SK-N-SH (cell line): Measurements from ENCODE around the gene FRZB. TPM values are rescaled to one million over a fixed set of nuclear protein-coding genes. Genes with fewer than 3 reads are reported as not detected.

ENCODE experiments used
- CTCF ChIA-PET: fragments of 300-600, 350-600 bp; formaldehyde crosslinking; extraction: SDS; loops from one replicate; lab custom pipeline; 2021; lab: Yijun Ruan, JAX
- POLR2A ChIA-PET: fragments of 350-600 bp; sonication (Branson Sonifier 250); formaldehyde crosslinking; extraction: SDS; loops from one replicate; lab custom pipeline; 2020; ENCODE audit warnings: antibody characterized with exemption, inconsistent platforms; lab: Yijun Ruan, JAX
- DNase-seq: peaks from one replicate; pipeline ENCODE4 v3.0.0; 2012
- H2AFZ ChIP-seq: fragments of 200-600 bp; sonication (generic); 2 replicates; pipeline ENCODE4 v1.8.1; 2016; ENCODE audit warnings: antibody characterized with exemption, mild to moderate bottlenecking, low read depth
- H3F3A ChIP-seq: fragments of 200-600 bp; sonication (generic); replicated peaks from 2 replicates; pipeline ENCODE3; 2016; ENCODE audit warnings: antibody characterized with exemption, mild to moderate bottlenecking; ENCODE audit not compliant: insufficient read depth
- H3K27ac ChIP-seq, 2 experiments: fragments of 200-500 bp in 1 of 2; fragments of 200-600 bp in 1 of 2; sonication (Bioruptor generic) in 1 of 2; sonication (generic), shearing (Covaris generic) in 1 of 2; 2 replicates each; pipeline versions ENCODE4 v1.5.1 to v1.6.1; 2014 to 2016; ENCODE audit warnings: low read depth in 2 of 2, inconsistent platforms in 1 of 2, low read length in 1 of 2, mild to moderate bottlenecking in 1 of 2, mixed read lengths in 1 of 2
- H3K27me3 ChIP-seq: fragments of 200-600 bp; sonication (generic), shearing (Covaris generic); 2 replicates; pipeline ENCODE4 v1.6.1; 2016; ENCODE audit warnings: mixed run types; ENCODE audit not compliant: insufficient read depth
- H3K36me3 ChIP-seq, 2 experiments: fragments of 200-500 bp in 1 of 2; fragments of 200-600 bp in 1 of 2; sonication (Bioruptor generic) in 1 of 2; sonication (generic) in 1 of 2; replicated peaks in 1 of 2; 2 replicates each; pipeline versions ENCODE3 to v1.5.1; 2014 to 2016; ENCODE audit warnings: low read length in 1 of 2, mild to moderate bottlenecking in 1 of 2; ENCODE audit not compliant: insufficient read depth in 2 of 2, control insufficient read depth in 1 of 2
- H3K4me1 ChIP-seq, 2 experiments: fragments of 200-500 bp in 1 of 2; fragments of 200-600 bp in 1 of 2; sonication (Bioruptor generic) in 1 of 2; sonication (generic), shearing (Covaris generic) in 1 of 2; 2 replicates each; pipeline versions ENCODE4 v1.5.1 to v1.6.1; 2014 to 2016; ENCODE audit warnings: low read depth in 1 of 2, low read length in 1 of 2, mixed run types in 1 of 2; ENCODE audit not compliant: insufficient read depth in 2 of 2, control insufficient read depth in 1 of 2
- H3K4me2 ChIP-seq: fragments of 200-600 bp; sonication (generic), shearing (Covaris generic); 2 replicates; pipeline ENCODE4 v1.6.1; 2017; ENCODE audit warnings: mixed run types
- H3K4me3 ChIP-seq, 2 experiments: fragments of 200-500 bp in 1 of 2; fragments of 200-600 bp in 1 of 2; sonication (Bioruptor generic) in 1 of 2; sonication (generic), shearing (Covaris generic) in 1 of 2; 2 replicates each; pipeline versions ENCODE4 v1.5.1 to v1.8.1; 2014 to 2016; ENCODE audit warnings: low read depth in 2 of 2, inconsistent platforms in 1 of 2, low read length in 1 of 2, mild to moderate bottlenecking in 1 of 2, mixed read lengths in 1 of 2, moderate library complexity in 1 of 2
- H3K79me2 ChIP-seq: fragments of 200-600 bp; sonication (generic); 2 replicates; pipeline ENCODE4 v1.8.1; 2017; ENCODE audit warnings: mild to moderate bottlenecking; ENCODE audit not compliant: insufficient read depth
- H3K9ac ChIP-seq: fragments of 200-600 bp; sonication (generic); 2 replicates; pipeline ENCODE4 v1.6.1; 2017; ENCODE audit warnings: mixed run types
- H3K9me2 ChIP-seq: fragments of 200-600 bp; sonication (generic); 2 replicates; pipeline ENCODE4 v1.6.1; 2017; ENCODE audit warnings: mixed run types
- H3K9me3 ChIP-seq: fragments of 200-600 bp; sonication (generic); 2 replicates; pipeline ENCODE4 v1.6.1; 2017; ENCODE audit warnings: mixed run types, mild to moderate bottlenecking, moderate library complexity
- H4K20me1 ChIP-seq: fragments of 200-600 bp; sonication (generic); 2 replicates; pipeline ENCODE4 v1.6.1; 2017; ENCODE audit warnings: mild to moderate bottlenecking, mixed run types; ENCODE audit not compliant: insufficient read depth
- ELF1 ChIP-seq: IDR thresholded peaks from 2 replicates; pipeline ENCODE4 v1.4.0; 2012
- EP300 ChIP-seq, 2 experiments: IDR thresholded peaks; 2 replicates each; pipeline versions ENCODE4 v1.4.0 to v1.6.1; 2012; ENCODE audit warnings: borderline replicate concordance in 1 of 2, low read depth in 1 of 2, low read length in 1 of 2
- FOXJ3 ChIP-seq: sonication (generic); formaldehyde crosslinking; IDR thresholded peaks from 2 replicates; pipeline ENCODE4 v1.5.1; 2020; ENCODE audit warnings: mild to moderate bottlenecking, missing genetic modification reagents
- FOXM1 ChIP-seq: IDR thresholded peaks from 2 replicates; pipeline ENCODE4 v1.4.0; 2012; ENCODE audit warnings: low read depth, mild to moderate bottlenecking
- GABPA ChIP-seq: IDR thresholded peaks from 2 replicates; pipeline ENCODE4 v1.4.0; 2012; ENCODE audit warnings: low read depth, mild to moderate bottlenecking
- GATA2 ChIP-seq: sonication (generic); formaldehyde crosslinking; IDR thresholded peaks from 2 replicates; pipeline ENCODE4 v1.5.0; 2020; ENCODE audit warnings: mild to moderate bottlenecking, missing genetic modification reagents
- MXI1 ChIP-seq: IDR thresholded peaks from 2 replicates; pipeline ENCODE4 v1.6.1; 2012; ENCODE audit warnings: mild to moderate bottlenecking, low read depth, low read length, improper control_type of control experiment
- NRF1 ChIP-seq: IDR thresholded peaks from 2 replicates; pipeline ENCODE4 v1.6.1; 2012; ENCODE audit warnings: low read depth, mild to moderate bottlenecking, low read length
- POLR2AphosphoS5 ChIP-seq: IDR thresholded peaks from 2 replicates; pipeline ENCODE4 v1.6.1; 2012; ENCODE audit warnings: low read depth, low read length
- RFX5 ChIP-seq: IDR thresholded peaks from 2 replicates; pipeline ENCODE4 v1.6.1; 2012; ENCODE audit warnings: mild to moderate bottlenecking, improper control_type of control experiment, low read length
- SIN3A ChIP-seq: IDR thresholded peaks from 2 replicates; pipeline ENCODE4 v1.6.1; 2012; ENCODE audit warnings: low read depth, mild to moderate bottlenecking, low read length, moderate library complexity, borderline replicate concordance
- SMC3 ChIP-seq: IDR thresholded peaks from 2 replicates; pipeline ENCODE4 v1.6.1; 2012; ENCODE audit warnings: low read depth, low read length, improper control_type of control experiment
- YY1 ChIP-seq: IDR thresholded peaks from 2 replicates; pipeline ENCODE4 v1.4.0; 2012; ENCODE audit warnings: low read depth, mild to moderate bottlenecking
- WGBS: methylation state at CpG from one replicate; pipeline ENCODE4 v1.1.6; 2017; ENCODE audit warnings: low lambda C conversion rate; 5-methylcytosine and 5-hydroxymethylcytosine counted together
- polyA plus RNA-seq, 3 experiments: library from polyadenylated mRNA; depleted of rRNA; stranded (reverse); fragments of >200 nt; gene quantifications; 2 replicates each; pipeline ENCODE4 v1.2.3, GENCODE V29; 2012
- TF ChIP-seq, protein P1 (sequence below): IDR thresholded peaks from 2 replicates; pipeline ENCODE4 v1.4.0; 2012; ENCODE audit warnings: low read depth
- TF ChIP-seq, protein P2 (sequence below): IDR thresholded peaks from 2 replicates; pipeline ENCODE4; 2012
- TF ChIP-seq, protein P3 (sequence below): fragments of 150-350 bp; IDR thresholded peaks from 2 replicates; pipeline ENCODE4 v1.6.1; 2016; ENCODE audit warnings: mild to moderate bottlenecking, low read depth, low read length
- TF ChIP-seq, protein P4 (sequence below): fragments of 200-600 bp; sonication (generic); IDR thresholded peaks from 2 replicates; pipeline ENCODE4 v1.6.1; 2017; ENCODE audit warnings: antibody characterized with exemption, mild to moderate bottlenecking, moderate library complexity

The FRZB gene
- polyA plus RNA-seq, 1 of the 3 experiments (the other 2 are of a cell fraction) = 3.5 TPM

DNA sequence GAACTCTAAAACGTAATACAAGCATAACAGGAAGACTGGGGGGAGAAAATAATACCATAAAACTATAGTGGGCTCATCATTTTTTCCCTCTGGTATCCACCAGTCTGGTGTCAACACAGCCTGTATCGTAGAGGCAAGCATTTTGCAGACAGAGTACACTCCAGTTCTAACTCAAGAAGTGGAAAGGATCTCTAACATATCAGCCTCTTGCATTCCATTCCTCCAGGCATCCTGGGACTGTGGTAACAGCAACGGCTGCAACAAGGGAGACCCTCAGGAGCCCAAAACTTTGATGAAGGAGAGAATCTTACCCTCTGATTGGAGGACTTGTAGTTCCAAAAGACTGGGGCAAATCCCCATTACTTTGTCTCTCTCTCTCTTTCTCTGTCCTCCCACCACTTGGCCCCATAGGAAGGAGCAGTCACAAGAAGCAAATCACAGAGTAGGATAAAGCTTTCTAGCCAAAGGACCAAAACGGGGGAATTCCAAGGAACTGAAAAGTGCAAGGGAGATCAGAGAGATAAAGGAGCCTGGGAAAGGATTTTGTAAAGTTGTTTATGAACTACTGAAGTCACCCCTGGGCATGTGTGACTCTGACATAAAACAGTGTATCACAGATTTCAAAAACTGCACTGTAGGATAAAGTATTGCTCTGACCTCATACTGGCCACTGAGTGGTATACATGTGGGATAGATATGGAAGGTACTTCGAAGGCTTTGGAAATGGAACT, 11.9 kb downstream of the FRZB start:
- peaks cover 25% of the 10 kb centered on the region for H3F3A ChIP-seq
- no peak overlapping the region for H3K27ac ChIP-seq
- CTCF ChIA-PET = no interaction called here
- H3K9me2 ChIP-seq = no peaks in the 10 kb centered on the region
- no peak for DNase-seq
- H3K4me2 ChIP-seq = no peak overlapping the region
- no peaks in the 10 kb centered on the region for H3K36me3 ChIP-seq
- no peak overlapping the region for H2AFZ ChIP-seq
- POLR2A ChIA-PET = no interaction called here
- peaks cover 3 to 10% of the 10 kb centered on the region in 2 experiments; a peak in 3 of 4 replicates for H3K4me1 ChIP-seq
- TF ChIP-seq, protein P1, sequence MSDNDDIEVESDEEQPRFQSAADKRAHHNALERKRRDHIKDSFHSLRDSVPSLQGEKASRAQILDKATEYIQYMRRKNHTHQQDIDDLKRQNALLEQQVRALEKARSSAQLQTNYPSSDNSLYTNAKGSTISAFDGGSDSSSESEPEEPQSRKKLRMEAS = no peak
- TF ChIP-seq, protein P2, sequence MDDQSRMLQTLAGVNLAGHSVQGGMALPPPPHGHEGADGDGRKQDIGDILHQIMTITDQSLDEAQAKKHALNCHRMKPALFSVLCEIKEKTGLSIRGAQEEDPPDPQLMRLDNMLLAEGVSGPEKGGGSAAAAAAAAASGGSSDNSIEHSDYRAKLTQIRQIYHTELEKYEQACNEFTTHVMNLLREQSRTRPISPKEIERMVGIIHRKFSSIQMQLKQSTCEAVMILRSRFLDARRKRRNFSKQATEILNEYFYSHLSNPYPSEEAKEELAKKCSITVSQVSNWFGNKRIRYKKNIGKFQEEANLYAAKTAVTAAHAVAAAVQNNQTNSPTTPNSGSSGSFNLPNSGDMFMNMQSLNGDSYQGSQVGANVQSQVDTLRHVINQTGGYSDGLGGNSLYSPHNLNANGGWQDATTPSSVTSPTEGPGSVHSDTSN = no peak
- no peak for TF ChIP-seq MXI1
- no peak for TF ChIP-seq RFX5
- TF ChIP-seq NRF1 = no peak
- TF ChIP-seq POLR2AphosphoS5 = no peak
- no peak for TF ChIP-seq FOXJ3 (CRISPR knock-in tag)
- no peak for TF ChIP-seq SMC3
- no peak for TF ChIP-seq EP300 (IDR thresholded peaks at IDR 0.05; ENCODE audit: borderline replicate concordance in 1 of 2, low read depth in 1 of 2, low read length in 1 of 2)
- no peak for TF ChIP-seq GABPA
- no peak for TF ChIP-seq FOXM1
- TF ChIP-seq ELF1 = no peak
- TF ChIP-seq, protein P3, sequence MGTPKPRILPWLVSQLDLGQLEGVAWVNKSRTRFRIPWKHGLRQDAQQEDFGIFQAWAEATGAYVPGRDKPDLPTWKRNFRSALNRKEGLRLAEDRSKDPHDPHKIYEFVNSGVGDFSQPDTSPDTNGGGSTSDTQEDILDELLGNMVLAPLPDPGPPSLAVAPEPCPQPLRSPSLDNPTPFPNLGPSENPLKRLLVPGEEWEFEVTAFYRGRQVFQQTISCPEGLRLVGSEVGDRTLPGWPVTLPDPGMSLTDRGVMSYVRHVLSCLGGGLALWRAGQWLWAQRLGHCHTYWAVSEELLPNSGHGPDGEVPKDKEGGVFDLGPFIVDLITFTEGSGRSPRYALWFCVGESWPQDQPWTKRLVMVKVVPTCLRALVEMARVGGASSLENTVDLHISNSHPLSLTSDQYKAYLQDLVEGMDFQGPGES = no peak
- TF ChIP-seq YY1 = no peak
- TF ChIP-seq SIN3A = no peak
- TF ChIP-seq, protein P4, sequence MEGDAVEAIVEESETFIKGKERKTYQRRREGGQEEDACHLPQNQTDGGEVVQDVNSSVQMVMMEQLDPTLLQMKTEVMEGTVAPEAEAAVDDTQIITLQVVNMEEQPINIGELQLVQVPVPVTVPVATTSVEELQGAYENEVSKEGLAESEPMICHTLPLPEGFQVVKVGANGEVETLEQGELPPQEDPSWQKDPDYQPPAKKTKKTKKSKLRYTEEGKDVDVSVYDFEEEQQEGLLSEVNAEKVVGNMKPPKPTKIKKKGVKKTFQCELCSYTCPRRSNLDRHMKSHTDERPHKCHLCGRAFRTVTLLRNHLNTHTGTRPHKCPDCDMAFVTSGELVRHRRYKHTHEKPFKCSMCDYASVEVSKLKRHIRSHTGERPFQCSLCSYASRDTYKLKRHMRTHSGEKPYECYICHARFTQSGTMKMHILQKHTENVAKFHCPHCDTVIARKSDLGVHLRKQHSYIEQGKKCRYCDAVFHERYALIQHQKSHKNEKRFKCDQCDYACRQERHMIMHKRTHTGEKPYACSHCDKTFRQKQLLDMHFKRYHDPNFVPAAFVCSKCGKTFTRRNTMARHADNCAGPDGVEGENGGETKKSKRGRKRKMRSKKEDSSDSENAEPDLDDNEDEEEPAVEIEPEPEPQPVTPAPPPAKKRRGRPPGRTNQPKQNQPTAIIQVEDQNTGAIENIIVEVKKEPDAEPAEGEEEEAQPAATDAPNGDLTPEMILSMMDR = no peak
- no peak for TF ChIP-seq GATA2 (CRISPR knock-in tag)
- no peaks in the 10 kb centered on the region for H3K79me2 ChIP-seq
- WGBS = 73% methylated on average over 5 of the region's 5 CpGs
- no peaks in the 10 kb centered on the region for H3K27me3 ChIP-seq
- H3K4me3 ChIP-seq = no peak overlapping the region
- H3K9ac ChIP-seq = no peak overlapping the region
- no peaks in the 10 kb centered on the region for H4K20me1 ChIP-seq
- H3K9me3 ChIP-seq = 0 out of 2 replicates have a peak, but pooled peaks cover 7% of the 10 kb centered on the region
